Ammon's horn (tissue), 1 donor: ENCODE measurements around the gene SLC22A13.
"Not testable (repeated sequence)": the region's sequence is repeated elsewhere in the genome, so short reads cannot be mapped to it uniquely, and the experiment has no call there.

Experiments
- DNase-seq: peaks from one replicate; pipeline ENCODE4 v3.0.0-alpha.2; 2016; ENCODE audit warnings: low spot score

The SLC22A13 gene, protein sequence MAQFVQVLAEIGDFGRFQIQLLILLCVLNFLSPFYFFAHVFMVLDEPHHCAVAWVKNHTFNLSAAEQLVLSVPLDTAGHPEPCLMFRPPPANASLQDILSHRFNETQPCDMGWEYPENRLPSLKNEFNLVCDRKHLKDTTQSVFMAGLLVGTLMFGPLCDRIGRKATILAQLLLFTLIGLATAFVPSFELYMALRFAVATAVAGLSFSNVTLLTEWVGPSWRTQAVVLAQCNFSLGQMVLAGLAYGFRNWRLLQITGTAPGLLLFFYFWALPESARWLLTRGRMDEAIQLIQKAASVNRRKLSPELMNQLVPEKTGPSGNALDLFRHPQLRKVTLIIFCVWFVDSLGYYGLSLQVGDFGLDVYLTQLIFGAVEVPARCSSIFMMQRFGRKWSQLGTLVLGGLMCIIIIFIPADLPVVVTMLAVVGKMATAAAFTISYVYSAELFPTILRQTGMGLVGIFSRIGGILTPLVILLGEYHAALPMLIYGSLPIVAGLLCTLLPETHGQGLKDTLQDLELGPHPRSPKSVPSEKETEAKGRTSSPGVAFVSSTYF

DNA sequence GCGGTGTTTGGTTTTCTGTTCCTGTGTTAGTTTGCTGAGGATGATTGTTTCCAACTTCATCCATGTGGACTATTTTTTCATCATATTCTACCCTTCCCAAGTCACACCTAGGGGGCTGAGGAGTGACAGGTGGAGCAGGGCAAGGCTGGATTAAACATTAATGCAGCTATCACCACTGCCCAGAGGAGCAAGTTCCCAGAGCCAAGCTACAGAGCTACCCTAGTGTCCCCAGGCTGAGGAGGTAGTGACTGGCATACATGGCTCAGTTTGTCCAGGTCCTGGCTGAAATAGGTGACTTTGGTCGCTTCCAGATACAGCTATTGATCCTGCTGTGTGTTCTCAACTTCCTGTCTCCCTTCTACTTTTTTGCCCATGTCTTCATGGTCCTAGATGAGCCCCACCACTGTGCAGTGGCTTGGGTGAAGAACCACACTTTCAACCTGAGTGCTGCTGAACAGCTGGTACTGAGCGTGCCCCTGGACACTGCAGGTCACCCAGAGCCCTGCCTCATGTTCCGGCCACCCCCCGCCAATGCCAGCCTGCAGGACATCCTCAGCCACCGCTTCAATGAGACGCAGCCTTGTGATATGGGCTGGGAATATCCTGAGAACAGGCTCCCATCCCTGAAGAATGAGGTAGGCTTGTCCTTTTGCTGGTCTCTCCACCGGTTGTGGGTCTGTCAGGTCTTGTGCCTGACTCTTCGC, at the start of gene SLC22A13:
TSS of gene SLC22A13 (plus strand) at position 209 of the 704 bp plus-strand sequence. CDS start at position 258, 49 bp downstream.
- no peak for DNase-seq

DNA sequence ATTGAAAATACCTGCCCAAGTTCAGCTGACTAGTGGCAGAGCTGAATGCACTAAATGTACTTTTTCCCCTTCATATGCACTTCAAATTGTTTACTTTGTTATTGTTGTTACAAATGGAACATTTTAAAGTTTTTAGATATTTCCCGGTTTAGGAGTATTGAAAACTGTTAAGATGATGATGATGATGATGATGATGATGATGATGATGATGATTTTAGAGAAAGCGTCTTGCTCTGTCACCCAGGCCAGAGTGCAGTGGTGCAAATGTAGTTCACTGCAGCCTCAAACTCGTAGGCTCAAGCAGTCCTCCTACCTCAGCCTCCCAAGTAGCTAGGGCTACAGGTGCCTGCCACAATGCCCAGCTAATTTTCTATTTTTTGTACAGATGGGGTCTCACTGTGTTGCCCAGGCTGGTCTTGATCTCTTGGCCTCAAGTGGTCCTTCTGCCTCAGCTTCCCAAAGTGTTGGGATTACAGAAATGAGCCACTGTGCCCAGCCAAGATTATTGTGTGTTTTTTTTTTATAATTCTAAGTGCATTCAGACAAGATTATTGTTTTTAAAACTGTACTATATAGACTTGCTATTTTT, 45.9 kb upstream of the SLC22A13 start:
- DNase-seq, result no peak

DNA sequence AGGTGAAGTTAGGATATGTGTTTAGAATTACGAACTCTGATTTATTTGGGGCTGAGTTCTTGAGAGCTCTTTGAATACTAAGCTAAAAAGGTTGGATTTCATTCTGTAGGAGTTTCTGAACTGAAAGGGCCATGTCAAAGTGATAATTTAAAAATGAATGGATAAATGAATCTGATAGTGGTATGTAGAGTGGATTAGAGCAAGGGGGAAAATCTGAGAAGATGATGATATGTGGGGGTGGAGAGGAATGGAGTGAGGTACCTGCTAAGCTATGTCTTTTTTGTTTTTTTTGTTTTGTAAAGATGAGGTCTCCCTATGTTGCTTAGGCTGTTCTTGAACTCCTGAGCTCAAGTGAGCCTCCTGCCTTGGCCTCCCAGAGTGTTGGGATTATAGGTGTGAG, 44.6 kb upstream of the SLC22A13 start:
- DNase-seq, result no peak

DNA sequence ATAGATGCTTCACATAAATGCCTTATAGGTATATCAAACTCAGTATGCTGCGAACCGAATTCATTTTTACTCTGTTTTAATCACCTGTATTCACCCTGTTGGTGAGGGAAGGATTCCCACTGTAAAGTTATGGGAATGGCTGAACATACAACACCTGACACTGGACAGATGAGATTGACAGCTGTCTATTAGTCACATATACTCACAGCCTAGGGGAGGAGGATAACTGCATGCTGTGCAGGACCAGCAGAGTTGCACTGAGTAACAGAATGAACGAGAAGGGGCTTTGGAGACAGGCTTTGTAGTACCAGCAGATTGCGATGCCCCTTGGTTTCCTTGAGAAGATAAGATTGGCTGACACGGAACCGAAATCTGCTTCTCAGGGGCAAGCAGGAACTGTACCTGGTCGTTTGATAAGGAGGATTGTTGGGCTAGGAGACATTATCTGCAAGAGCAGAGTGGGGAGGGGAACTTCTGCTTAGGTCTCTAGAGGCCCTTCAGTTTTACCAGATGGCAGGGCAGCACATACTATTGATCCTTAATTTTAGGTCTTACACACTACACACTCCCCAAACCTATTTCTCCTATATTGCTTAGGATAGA, 43.5 kb upstream of the SLC22A13 start:
- DNase-seq, result no peak

DNA sequence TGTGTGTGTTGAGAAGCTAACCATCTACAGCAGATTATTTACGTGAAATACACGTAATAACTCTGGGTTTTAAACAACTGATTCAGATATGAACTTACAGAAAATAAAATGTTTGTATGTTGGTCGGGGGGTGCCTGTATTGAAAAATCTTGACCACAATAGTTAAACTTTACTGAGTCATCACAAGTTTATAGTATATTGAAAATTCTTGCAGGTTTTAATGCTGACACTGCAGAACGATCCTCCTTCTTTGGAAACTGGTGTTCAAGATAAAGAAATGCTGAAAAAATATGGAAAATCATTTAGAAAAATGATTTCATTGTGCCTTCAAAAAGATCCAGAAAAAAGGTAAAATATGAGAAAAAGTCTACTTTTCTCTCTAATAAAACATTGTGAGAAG, 41.3 kb upstream of the SLC22A13 start:
- no peak for DNase-seq

DNA sequence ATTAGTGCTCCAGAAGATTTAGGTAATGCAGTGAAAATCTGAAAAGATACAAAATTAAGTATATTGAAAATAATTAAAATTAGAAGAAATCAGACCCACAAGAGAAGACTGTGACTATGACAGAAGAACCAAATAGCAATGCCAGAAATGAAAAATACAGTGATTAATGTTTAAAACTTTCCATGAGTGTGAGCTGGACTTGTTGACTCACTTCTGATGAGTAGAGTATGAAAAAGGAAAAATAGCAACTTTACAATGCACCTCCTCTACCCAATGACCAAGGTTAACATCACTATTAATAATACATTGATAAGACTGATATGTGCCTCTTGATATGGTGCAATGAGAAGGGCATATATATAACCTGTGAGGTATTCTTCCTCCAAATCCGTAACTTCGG, 39.3 kb upstream of the SLC22A13 start:
- no peak for DNase-seq

DNA sequence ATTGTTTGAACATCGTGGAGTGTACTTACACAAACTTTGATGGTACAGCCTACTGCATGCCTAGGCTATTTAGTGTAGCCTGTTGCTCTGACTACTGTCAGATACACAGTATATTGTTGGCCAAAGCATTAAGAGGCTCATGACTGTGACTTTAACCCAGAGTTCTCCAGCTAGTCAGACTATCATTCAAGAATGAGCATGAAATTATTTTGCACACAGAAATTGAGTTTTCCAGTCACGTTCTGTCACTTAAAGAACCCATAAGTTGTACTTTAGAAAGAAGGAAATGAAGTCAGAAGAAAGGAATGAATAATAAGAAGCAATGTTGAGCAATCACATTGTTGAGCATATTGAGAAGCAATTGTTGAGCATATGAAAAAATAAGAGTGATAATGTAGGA, 37.6 kb upstream of the SLC22A13 start:
- DNase-seq, result no peak

DNA sequence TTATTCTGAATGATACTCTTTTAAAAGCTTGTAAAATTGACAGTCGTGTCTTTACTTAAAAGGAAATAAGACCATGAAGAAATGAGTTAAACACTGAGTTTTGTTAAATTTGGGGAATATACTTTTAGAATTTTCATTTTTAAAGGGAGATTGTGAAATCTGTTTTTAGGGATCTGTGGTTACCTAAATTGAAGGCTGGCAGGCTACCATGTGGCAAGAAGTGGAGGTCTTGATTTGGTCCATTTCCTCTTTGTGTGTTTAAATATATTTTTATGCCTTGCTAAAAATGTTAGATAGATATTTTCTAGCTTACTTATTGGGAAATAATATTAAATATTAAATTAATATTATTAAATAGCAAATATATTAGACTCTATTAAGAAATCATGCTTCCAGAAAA, 36.6 kb upstream of the SLC22A13 start:
- DNase-seq, result no peak

DNA sequence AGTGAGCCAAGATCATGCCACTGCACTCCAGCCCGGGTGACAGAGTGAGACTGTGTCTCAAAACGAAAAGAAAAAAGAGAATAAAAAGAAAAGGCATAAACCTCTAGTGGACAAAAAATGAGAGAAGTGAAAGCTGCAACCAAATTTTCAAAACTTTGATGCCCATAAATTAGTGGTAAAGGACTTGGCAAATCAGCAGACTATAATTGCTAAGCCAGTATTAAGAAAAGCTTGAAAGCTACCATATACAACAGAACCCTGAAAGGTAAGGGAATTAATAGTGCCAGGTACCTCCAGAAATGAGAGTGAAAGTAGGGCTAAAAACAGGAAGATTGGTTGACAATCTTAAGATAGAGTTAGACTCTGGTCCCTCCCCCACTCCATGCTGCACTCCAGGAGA, 32.9 kb upstream of the SLC22A13 start:
- DNase-seq, result no peak

DNA sequence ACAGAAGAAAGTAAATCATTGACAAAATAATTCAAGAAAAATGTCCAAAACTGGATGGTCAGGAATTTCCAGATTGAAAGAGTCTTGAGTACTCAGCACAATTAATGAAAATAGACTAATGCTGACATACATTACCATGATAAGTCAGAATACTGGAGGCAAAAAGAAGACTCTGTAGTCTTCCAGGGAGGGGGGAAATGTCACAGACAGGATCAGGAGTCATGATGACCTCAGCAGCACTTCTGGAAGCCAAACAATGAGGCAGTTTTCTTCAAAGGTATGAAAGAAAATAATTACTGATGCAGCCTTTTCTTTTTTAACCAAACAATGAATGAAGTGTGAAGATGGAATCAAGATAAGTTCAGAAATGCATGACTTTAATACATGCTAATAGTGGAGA, 30.1 kb upstream of the SLC22A13 start:
- DNase-seq, result no peak

DNA sequence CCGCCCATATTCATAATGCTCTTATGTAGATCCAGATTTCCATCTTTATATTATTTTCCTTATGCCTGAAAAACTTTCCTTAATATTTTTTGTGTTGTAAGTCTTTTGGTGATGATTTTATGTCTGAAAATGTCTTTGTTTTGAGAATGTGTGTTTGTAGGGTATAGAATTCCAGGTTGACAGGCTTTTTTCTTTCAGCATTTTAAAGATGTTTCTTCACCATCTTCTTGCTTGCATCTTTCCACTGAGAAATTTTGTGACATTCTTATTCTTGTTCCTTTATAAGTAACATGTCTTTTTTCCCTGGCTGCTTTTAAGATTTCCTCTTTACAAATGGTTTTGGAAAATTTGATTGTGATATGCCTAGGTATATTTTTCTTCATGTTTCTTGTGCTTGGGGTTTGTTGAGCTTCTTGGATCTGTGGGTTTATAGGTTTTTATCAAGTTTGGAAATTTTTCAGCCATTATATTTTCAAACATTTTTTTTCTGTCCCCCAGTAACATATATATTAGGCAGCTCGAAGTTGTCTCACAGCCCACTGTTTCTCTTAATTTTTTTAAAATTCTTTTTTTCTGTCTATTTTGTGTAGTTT, 27.1 kb upstream of the SLC22A13 start:
- DNase-seq, result no peak

DNA sequence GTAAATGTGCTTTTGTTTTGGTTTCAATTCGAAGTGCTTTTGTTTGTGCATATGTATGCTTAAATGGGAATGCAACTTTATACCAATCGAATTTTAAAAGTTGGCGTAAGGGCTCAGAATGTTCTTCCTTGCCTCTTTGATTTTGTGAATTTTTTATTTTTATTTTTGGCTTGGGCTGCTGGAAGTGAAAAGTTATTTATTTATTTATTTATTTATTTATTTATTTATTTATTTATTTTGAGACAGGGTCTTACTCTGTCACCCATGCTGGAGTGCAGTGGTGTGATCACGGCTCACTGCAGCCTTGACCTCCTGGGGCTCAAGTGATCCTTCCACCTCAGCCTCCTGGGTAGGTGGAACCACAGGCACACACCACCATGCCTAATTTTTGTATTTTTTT, 22.8 kb upstream of the SLC22A13 start:
- not testable (repeated sequence) for DNase-seq

DNA sequence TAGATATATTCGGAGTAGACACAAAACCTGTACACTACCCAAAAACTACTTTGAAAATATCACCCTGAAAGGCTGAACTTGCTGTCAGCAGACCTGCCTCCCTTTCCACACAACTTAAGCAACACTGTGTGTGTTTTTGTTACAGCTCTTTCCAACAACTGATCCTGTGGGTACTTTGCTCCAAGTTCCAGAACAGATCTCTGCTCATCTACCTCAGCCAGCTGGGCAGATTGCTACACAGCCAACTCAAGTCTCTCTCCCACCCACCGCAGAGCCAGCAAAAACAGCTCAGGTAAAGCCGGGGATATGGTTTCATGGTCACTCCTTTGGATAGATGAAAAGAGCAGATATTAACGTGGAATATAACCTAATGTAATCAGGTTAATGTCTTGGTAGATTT, 19.7 kb upstream of the SLC22A13 start:
- no peak for DNase-seq

DNA sequence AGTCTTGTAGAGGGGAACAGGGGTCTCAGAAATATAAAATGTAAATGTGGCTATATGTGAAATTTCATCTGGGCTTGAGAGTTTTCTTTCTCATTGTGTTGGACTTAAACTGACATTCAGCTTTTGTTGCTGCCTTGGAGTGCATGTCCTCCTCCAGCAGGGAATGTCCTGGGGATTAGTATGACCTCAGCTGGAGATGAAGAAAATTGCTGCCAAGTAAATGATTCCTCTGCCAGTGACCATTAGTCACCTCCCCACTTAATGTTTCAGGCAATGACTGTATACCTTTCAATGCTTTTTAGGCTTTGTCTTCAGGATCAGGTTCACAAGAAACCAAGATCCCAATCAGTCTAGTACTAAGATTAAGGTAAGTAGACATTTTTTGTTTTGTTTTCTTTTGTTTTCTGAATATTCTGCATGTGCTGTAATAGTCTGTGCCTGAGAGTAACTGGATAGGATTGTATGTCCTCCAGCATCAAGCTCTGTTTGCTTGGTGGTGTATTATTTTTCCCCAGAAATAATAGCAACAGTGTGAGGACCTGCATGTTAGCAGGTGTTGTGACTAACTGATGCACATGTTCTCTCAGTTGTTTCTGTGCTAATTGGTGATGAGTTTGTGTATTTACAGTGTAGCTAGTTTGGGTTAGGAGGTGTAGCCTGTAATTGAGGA, 18.1 kb upstream of the SLC22A13 start:
- DNase-seq, result peak; percentile 13

DNA sequence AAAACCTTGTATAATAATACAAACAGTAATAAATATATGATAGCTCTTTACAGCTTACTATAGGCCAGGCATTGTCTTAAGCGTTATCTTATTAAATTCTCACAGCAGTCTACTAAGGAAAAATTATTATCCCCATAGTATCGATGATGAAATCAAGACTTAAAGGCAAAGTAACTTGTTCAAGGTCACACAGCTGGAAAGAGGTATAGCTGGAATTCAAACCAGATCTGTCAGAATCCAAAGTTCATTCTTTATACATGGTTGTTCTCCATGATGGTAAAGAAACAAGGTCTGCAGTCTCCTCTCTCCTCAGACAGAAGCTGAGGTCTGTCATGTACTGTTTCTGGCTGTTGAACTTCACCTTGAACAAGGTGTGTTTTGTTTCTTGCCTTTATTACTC, 15.4 kb upstream of the SLC22A13 start:
- DNase-seq, result no peak

DNA sequence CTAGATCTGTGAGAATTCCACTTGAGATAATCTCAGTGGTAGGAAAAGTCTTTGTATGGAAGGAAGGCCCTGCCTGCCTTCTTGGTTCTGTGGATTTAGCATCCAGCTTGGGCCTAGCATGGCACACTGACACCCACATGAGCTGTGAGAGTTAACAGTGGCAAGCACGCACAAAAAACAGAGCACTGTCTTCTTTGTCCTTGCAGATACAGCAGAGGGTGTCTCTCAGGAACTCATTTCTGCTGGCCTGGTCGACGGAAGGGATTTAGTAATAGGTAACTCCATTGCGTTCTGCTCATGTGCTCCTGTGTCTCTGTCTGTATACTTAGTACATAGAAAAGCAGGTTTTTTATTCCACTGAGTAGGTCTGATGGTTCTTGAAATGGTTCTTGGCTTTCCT, 14.4 kb upstream of the SLC22A13 start:
- DNase-seq, result no peak

DNA sequence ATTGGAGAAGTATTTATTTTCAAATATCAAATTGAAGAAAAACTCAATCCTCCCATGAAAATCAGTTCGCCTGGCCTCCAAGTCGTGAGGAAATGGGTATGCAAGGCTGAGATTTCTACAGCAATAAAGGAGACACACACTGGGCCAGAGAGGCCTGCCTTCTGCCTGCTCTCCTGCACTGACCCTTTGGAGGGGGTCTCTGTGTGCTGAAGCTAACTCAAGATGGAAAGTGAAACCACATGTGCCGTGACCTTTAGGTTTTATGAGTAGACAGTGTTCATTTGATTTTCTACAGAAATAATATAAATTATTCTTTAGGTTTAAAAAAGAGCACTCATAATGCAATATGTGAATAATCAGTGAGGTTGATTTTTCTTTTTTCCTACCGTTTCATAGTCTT, 11.9 kb upstream of the SLC22A13 start:
- no peak for DNase-seq

DNA sequence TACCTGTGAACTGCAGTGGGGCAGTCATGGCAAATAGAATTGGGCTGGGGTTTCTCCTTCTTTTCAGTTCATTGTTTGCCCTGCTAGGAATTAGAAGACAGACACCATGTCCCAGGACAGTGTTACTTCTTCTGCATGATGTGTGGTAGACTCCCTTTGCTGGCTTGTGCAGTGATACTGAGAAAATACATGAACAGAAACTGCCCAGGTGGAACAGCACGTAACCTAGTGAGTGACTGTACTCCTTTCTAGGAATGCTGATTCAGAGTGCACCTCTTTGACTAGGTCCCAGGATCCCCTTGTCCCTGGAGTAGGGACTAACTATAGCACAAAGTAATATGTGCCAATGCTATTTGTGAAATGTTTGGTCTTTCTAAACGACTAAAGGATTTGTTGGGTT, 10.7 kb upstream of the SLC22A13 start:
- DNase-seq, result no peak

DNA sequence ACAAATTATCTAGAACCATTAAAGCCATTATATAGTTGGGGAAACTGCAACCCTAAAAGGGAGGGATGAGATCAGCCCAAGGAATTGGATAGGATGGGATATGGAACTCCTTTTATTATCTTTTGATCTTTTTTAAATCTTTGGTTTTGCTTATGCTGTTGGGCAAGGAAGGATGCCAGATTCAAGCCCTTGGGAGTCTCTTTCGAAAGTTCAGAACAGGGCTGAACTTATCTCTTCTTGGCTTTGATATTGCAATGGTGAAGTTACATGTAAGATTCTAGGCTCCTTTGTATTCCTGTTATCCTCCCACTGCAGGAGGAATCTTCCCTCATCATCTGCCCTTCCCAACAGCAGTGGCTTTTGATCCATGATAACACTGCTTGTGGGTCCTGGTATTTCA, 10.0 kb upstream of the SLC22A13 start:
- DNase-seq, result no peak

DNA sequence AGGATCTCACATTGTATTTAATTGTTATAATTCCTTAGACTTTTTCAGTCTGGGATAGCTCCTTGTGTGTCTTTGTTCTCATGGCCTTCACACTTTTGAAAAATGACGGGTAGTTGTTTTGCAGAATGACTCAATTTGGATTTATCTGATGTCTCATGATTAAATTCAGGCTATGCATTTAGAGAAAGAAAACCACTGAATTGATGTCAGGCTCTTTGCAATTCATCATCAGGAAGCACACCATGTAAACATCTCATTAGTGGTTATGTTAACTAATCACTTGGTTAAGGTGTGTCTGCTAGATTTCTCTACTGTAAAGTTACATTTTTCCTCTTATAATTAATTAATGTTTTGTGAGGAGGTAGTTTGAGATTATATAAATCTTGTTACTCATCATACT, 8.0 kb upstream of the SLC22A13 start:
- no peak for DNase-seq

DNA sequence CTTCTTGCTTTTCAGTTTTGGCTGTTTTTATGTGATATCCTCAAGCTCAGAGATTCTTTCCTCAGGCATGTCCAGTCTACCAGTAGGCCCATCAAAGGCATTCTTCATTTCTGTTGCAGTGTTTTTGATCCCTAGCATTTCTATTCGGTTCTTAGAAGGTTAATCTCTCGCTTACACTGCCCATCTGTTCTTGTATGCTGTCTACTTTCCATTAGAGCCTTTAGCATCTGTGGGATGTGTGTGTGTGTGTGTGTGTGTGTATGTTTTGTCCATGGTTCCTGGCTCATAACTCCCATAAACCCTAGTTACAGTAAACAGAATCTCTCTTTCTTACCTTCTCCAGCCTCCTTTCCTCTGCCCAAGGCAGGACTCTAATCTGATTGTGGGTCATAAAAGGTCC, 5.1 kb upstream of the SLC22A13 start:
- no peak for DNase-seq

DNA sequence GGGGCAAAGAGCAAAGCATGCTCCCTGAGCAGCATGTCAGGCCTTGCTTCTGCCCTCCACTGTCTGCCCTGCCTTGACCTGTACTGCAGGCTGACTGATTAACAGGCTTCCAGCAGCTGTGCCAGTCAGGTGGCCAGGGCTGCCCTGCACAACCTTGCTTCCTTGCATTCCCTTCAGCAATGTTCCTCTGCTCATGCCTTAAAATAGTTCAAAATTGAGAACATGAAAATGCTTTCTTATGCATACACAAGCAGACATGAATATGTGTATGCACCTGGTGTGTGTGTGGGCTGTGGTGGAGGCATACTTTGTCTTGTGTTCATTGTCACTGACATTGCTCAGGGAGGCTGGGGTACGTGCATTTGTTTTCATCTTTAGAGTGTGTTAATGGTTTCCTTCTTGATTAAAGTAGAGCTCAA, 1.2 kb upstream of the SLC22A13 start:
- DNase-seq, result no peak
